ENCODE results near the gene TRAPPC8.

DNA sequence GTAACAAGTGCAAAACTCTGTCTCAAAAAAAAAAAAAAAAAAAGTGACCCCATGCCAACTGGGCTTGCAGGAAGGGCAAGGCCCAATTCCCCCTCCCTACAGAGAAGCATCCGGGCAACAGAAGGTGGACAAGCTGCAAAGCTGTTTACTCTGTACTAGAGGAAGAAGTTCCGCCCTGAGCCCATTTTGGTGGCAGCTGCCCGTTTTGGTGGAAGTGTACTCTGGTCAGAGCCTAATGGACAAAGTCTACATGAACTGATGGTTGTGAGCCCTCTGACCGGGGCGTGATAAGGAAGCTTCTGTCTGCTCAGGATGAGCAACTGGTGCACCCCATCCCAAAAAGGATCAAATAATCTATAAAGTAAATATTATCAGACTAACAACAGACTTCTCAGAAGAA lies 65.0 kb downstream of the TRAPPC8 start:
- TF ChIP-seq, protein P1, sequence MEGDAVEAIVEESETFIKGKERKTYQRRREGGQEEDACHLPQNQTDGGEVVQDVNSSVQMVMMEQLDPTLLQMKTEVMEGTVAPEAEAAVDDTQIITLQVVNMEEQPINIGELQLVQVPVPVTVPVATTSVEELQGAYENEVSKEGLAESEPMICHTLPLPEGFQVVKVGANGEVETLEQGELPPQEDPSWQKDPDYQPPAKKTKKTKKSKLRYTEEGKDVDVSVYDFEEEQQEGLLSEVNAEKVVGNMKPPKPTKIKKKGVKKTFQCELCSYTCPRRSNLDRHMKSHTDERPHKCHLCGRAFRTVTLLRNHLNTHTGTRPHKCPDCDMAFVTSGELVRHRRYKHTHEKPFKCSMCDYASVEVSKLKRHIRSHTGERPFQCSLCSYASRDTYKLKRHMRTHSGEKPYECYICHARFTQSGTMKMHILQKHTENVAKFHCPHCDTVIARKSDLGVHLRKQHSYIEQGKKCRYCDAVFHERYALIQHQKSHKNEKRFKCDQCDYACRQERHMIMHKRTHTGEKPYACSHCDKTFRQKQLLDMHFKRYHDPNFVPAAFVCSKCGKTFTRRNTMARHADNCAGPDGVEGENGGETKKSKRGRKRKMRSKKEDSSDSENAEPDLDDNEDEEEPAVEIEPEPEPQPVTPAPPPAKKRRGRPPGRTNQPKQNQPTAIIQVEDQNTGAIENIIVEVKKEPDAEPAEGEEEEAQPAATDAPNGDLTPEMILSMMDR (IDR thresholded peaks at IDR 0.05), result no peak
- TF ChIP-seq POLR2A (IDR thresholded peaks at IDR 0.05), result no peak

All from prostate gland (tissue), 2 donors.